A549 (cell line): ENCODE measurements around the gene TMEM140. TPM values are rescaled to one million over a fixed set of nuclear protein-coding genes. Genes with fewer than 3 reads are reported as not detected.

Source experiments
- ATAC-seq, 2 experiments: fragments of 200-7000 bp in 1 of 2; fragments of >200 bp in 1 of 2; cut with Nextera tagmentation in 1 of 2; cut with Tn5 transposase in 1 of 2; 3 replicates each; pipeline versions ENCODE4 v1.8.0 to v1.9.1; 2018 to 2020; ENCODE audit warnings: mild to moderate bottlenecking in 1 of 2, moderate library complexity in 1 of 2
- CTCF ChIA-PET: fragments of 300-600 bp; sonication (Branson Sonifier 250); formaldehyde crosslinking; extraction: SDS; loops from one replicate; lab custom pipeline; 2021; ENCODE audit warnings: antibody characterized with exemption, inconsistent platforms; lab: Yijun Ruan, JAX
- POLR2A ChIA-PET: fragments of 350-600 bp; formaldehyde crosslinking; extraction: SDS; loops from one replicate; lab custom pipeline; 2021; ENCODE audit warnings: antibody characterized with exemption, inconsistent platforms; lab: Yijun Ruan, JAX
- DNase-seq, 2 experiments: peaks; one replicate each; pipeline versions ENCODE4 v3.0.0 to v3.0.0-alpha.2; 2011 to 2016; ENCODE audit warnings: low read depth in 1 of 2, low spot score in 1 of 2
- FAIRE-seq: peaks from 2 replicates; lab custom pipeline; 2011; peaks lifted over from hg19 to GRCh38; lab: Jason Lieb, UNC
- H3K27ac ChIP-seq, 2 experiments: fragments of >200 bp; sonication (Bioruptor Twin); formaldehyde crosslinking; 3 replicates each; pipeline ENCODE4 v1.5.1; 2016 to 2017
- H3K4me1 ChIP-seq: fragments of >200 bp; sonication (Bioruptor Twin); formaldehyde crosslinking; 3 replicates; pipeline ENCODE4 v1.6.1; 2016
- H3K4me2 ChIP-seq: fragments of >200 bp; sonication (Bioruptor Twin); formaldehyde crosslinking; 3 replicates; pipeline ENCODE4 v1.6.1; 2016
- H3K4me3 ChIP-seq: fragments of >200 bp; sonication (Bioruptor Twin); formaldehyde crosslinking; 3 replicates; pipeline ENCODE4 v1.5.1; 2016
- H3K9me3 ChIP-seq: fragments of >200 bp; sonication (Bioruptor Twin); formaldehyde crosslinking; 3 replicates; pipeline ENCODE4 v1.6.1; 2016
- BHLHE40 ChIP-seq: IDR thresholded peaks from 2 replicates; pipeline ENCODE4 v1.6.1; 2012; ENCODE audit warnings: low read depth, low read length, inconsistent platforms
- EHF ChIP-seq: fragments of 250-450 bp; sonication (Bioruptor Pico); IDR thresholded peaks from 2 replicates; pipeline ENCODE4 v1.5.0; 2020; ENCODE audit warnings: mild to moderate bottlenecking
- ESRRA ChIP-seq: fragments of 150-350 bp; IDR thresholded peaks from 2 replicates; pipeline ENCODE4 v1.6.1; 2014; ENCODE audit warnings: mild to moderate bottlenecking, low read length, borderline replicate concordance
- FOSB ChIP-seq: fragments of 250-450 bp; sonication (Bioruptor Pico); IDR thresholded peaks from 2 replicates; pipeline ENCODE4 v1.5.0; 2020; ENCODE audit warnings: mild to moderate bottlenecking, moderate library complexity
- HDAC2 ChIP-seq: fragments of 200-600 bp; sonication (generic); IDR thresholded peaks from 2 replicates; pipeline ENCODE4 v1.6.1; 2016
- HOXB13 ChIP-seq: fragments of 250-450 bp; sonication (Bioruptor Pico); IDR thresholded peaks from 2 replicates; pipeline ENCODE4 v1.5.0; 2020; ENCODE audit warnings: low read depth, mild to moderate bottlenecking, moderate library complexity
- MAZ ChIP-seq: fragments of 150-350 bp; IDR thresholded peaks from 2 replicates; pipeline ENCODE4 v1.6.1; 2014; ENCODE audit warnings: antibody characterized with exemption, low read depth, low read length, borderline replicate concordance
- NR3C1 ChIP-seq: fragments of >200 bp; sonication (Bioruptor Twin); formaldehyde crosslinking; IDR thresholded peaks from 3 replicates; pipeline ENCODE4 v1.6.1; 2017
- PHF8 ChIP-seq: fragments of 200-600 bp; sonication (generic); IDR thresholded peaks from 2 replicates; pipeline ENCODE4 v1.6.1; 2016; ENCODE audit warnings: low read depth, mild to moderate bottlenecking, antibody characterized with exemption, moderate library complexity, borderline replicate concordance
- RAD21 ChIP-seq, 2 experiments: fragments of >200 bp in 1 of 2; sonication (Bioruptor Twin) in 1 of 2; formaldehyde crosslinking in 1 of 2; IDR thresholded peaks in 1 of 2; conservative IDR thresholded peaks in 1 of 2; 2 replicates in 1 of 2; 3 replicates in 1 of 2; pipeline ENCODE4 v1.6.1; 2012 to 2018; ENCODE audit warnings: inconsistent platforms in 1 of 2
- SMC3 ChIP-seq: fragments of >200 bp; sonication (Bioruptor Twin); formaldehyde crosslinking; IDR thresholded peaks from 3 replicates; pipeline ENCODE4 v1.6.1; 2018; ENCODE audit warnings: inconsistent platforms
- ZC3H11A ChIP-seq: fragments of 450-650 bp; IDR thresholded peaks from 2 replicates; pipeline ENCODE4 v1.6.1; 2014; ENCODE audit warnings: antibody characterized with exemption, mild to moderate bottlenecking
- ZFP36 ChIP-seq: fragments of 450-650 bp; IDR thresholded peaks from 2 replicates; pipeline ENCODE4 v1.6.1; 2014; ENCODE audit warnings: borderline replicate concordance; ENCODE audit not compliant: partially characterized antibody
- WGBS: methylation state at CpG from one replicate; pipeline ENCODE4 v1.1.6; 2017; ENCODE audit errors: missing lambda C conversion rate; 5-methylcytosine and 5-hydroxymethylcytosine counted together
- polyA plus RNA-seq, 4 experiments: library from polyadenylated mRNA; depleted of rRNA in 3 of 4; stranded (reverse); fragments of >200 nt; fragmentation: RNase III in 1 of 4; extraction: RNeasy Plus Mini Kit Qiagen cat#74134 plus additional on column Dnase treatment in 1 of 4; gene quantifications; 2 replicates in 3 of 4; 3 replicates in 1 of 4; pipeline ENCODE4 v1.2.3, GENCODE V29; 2011 to 2017
- TF ChIP-seq, protein P1 (sequence below): IDR thresholded peaks from 2 replicates; pipeline ENCODE4 v1.6.1; 2012; ENCODE audit warnings: low read depth, borderline replicate concordance
- TF ChIP-seq, protein P2 (sequence below): fragments of 250-450 bp; sonication (Bioruptor Pico); IDR thresholded peaks from 2 replicates; pipeline ENCODE4 v1.5.0; 2020; ENCODE audit warnings: low read depth, mild to moderate bottlenecking, moderate library complexity
- TF ChIP-seq, protein P3 (sequence below): fragments of 450-650 bp; IDR thresholded peaks from 2 replicates; pipeline ENCODE4 v1.6.1; 2014; ENCODE audit warnings: antibody characterized with exemption
- TF ChIP-seq, protein P4 (sequence below): fragments of >200 bp; sonication (Bioruptor Twin); formaldehyde crosslinking; IDR thresholded peaks from 2 replicates; pipeline ENCODE4 v1.6.1; 2016
- TF ChIP-seq, protein P5 (sequence below): fragments of 150-350 bp; IDR thresholded peaks from 2 replicates; pipeline ENCODE4 v1.6.1; 2014; ENCODE audit warnings: low read depth, mild to moderate bottlenecking, low read length

TMEM140 gene
- polyA plus RNA-seq, 2 of the 4 experiments (the other 2 are of a cell fraction) = 0.72 to 0.87 TPM

DNA sequence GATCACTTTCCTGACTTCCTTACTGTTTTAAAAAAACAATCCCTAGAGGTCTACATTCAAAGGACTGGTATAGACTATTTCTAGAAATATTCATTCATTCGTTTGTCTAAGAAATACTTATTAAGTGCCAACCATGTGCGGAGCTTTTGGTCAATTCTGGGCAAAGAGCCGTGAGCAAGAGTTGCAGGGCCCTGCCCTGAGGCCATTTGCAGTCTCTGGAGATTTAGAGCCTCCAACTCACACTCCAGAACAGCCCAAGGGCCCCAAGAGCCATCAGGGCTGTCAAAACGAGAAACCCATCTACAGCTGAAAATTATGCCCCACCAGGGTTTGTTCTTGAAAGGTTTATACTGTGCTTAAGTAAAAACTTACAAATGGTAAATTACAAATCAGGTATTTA lies 47.3 kb downstream of the TMEM140 start:
- POLR2A ChIA-PET = no interaction called here
- H3K4me1 ChIP-seq = no peaks in the 10 kb centered on the region
- CTCF ChIA-PET = interaction anchor here (1.2 to 1.7 kb wide), 2 partner anchors 10 to 16 kb away, joined by 4 to 7 read pairs; no protein-coding TSS in a partner anchor
- H3K27ac ChIP-seq = no peak overlapping the region
- FAIRE-seq (no peak), DNase-seq (no peak), ATAC-seq (no peak)
- no peak overlapping the region for H3K4me3 ChIP-seq
- WGBS = 85% methylated on average over 4 of the region's 4 CpGs
- H3K4me2 ChIP-seq = no peak overlapping the region
- TF ChIP-seq PHF8 (no peak), ZC3H11A (no peak), ZFP36 (no peak), SMC3 (no peak), ESRRA (no peak), MAZ (no peak), NR3C1 (no peak), RAD21 (conservative IDR thresholded peaks at IDR 0.05 in 1 of 2, IDR thresholded peaks at IDR 0.05 in 1 of 2) (no peak), FOSB (no peak), BHLHE40 (no peak), HDAC2 (no peak), HOXB13 (CRISPR knock-in tag) (no peak), EHF (CRISPR knock-in tag) (no peak)
- TF ChIP-seq, protein P1, sequence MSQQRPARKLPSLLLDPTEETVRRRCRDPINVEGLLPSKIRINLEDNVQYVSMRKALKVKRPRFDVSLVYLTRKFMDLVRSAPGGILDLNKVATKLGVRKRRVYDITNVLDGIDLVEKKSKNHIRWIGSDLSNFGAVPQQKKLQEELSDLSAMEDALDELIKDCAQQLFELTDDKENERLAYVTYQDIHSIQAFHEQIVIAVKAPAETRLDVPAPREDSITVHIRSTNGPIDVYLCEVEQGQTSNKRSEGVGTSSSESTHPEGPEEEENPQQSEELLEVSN = no peak
- TF ChIP-seq, protein P2, sequence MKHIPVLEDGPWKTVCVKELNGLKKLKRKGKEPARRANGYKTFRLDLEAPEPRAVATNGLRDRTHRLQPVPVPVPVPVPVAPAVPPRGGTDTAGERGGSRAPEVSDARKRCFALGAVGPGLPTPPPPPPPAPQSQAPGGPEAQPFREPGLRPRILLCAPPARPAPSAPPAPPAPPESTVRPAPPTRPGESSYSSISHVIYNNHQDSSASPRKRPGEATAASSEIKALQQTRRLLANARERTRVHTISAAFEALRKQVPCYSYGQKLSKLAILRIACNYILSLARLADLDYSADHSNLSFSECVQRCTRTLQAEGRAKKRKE = no peak
- TF ChIP-seq, protein P3, sequence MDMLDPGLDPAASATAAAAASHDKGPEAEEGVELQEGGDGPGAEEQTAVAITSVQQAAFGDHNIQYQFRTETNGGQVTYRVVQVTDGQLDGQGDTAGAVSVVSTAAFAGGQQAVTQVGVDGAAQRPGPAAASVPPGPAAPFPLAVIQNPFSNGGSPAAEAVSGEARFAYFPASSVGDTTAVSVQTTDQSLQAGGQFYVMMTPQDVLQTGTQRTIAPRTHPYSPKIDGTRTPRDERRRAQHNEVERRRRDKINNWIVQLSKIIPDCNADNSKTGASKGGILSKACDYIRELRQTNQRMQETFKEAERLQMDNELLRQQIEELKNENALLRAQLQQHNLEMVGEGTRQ = no peak
- TF ChIP-seq, protein P4, sequence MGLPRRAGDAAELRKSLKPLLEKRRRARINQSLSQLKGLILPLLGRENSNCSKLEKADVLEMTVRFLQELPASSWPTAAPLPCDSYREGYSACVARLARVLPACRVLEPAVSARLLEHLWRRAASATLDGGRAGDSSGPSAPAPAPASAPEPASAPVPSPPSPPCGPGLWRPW = no peak
- TF ChIP-seq, all 56 proteins: peak for 0
- no peaks in the 10 kb centered on the region for H3K9me3 ChIP-seq

DNA sequence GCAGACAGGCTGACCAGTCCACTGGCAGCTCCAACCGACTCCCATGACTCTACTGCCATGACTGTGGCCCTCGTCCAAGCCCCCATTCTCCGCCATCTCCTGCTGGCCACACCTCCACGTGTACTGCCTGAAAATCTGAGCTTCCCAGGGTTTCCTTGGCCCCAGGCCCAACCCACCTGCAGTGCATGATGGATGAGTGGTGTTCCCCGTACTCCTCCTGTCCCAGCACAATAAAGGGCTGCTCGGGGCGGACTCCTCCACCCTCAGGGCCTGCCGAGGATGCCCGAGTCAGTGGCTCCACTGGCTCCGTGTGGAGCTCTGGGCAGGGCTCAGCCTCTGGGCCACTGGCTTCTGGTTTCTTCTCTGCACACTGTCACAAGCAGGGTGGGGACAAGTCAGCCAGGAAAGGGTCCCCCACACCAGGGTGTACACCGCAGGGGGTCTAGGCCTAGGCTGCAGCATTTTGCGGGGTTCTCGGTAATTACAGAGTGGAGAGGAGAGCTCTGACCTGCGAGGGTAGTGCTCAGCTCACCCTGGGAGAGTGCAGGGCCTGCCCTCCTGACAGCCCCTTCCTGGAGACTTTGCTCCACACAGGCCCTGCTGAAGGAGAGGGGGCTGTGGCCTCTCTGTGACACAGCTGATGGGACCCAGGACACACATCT lies 48.2 kb downstream of the TMEM140 start:
- Histone ChIP-seq H3K9me3 (no peaks in the 10 kb centered on the region), H3K4me1 (no peaks in the 10 kb centered on the region), H3K4me3 (no peak overlapping the region), H3K4me2 (no peak overlapping the region), H3K27ac (no peak overlapping the region)
- no peak for TF ChIP-seq HDAC2
- ATAC-seq (no peak), FAIRE-seq (no peak), DNase-seq (no peak)
- POLR2A ChIA-PET = no interaction called here
- CTCF ChIA-PET = interaction anchor here (0.7 to 1.7 kb wide), 4 partner anchors 11 to 257 kb away, joined by 3 to 7 read pairs (median 6); partner anchors contain the start of gene CYREN
- WGBS = 80% methylated on average over 6 of the region's 14 CpGs

DNA sequence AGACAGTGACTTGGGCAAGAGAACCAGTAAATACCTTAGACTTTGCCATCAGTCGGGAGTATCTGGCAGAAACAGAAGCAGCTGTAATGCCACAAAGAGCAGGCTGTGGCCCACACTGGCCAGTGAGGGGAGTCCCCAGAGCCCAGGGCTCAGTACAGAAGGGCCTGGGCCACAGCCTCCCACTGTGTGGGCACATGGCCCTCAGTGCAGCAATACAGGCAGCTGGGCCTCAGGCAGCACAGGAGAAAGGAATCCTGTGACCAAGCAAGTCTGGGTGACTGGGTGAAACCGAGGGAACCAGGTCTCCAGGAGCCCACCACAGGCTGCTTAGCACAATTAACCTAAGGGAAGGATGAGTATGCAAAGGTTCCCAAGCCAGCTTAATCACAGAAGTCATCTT lies 49.5 kb downstream of the TMEM140 start:
- ATAC-seq (no peak; a peak in 1 of 6 replicates), DNase-seq (no peak), FAIRE-seq (no peak)
- H3K4me3 ChIP-seq = no peak overlapping the region
- H3K9me3 ChIP-seq = no peaks in the 10 kb centered on the region
- POLR2A ChIA-PET = interaction anchor here (1.2 kb wide), 1 partner anchor 15 kb away, joined by 3 read pairs; no protein-coding TSS in a partner anchor
- no peaks in the 10 kb centered on the region for H3K4me1 ChIP-seq
- CTCF ChIA-PET = interaction anchor here (1.2 kb wide), 1 partner anchor 12 kb away, joined by 3 read pairs; no protein-coding TSS in a partner anchor
- H3K4me2 ChIP-seq = no peak overlapping the region
- no peak overlapping the region for H3K27ac ChIP-seq
- TF ChIP-seq, protein P5, sequence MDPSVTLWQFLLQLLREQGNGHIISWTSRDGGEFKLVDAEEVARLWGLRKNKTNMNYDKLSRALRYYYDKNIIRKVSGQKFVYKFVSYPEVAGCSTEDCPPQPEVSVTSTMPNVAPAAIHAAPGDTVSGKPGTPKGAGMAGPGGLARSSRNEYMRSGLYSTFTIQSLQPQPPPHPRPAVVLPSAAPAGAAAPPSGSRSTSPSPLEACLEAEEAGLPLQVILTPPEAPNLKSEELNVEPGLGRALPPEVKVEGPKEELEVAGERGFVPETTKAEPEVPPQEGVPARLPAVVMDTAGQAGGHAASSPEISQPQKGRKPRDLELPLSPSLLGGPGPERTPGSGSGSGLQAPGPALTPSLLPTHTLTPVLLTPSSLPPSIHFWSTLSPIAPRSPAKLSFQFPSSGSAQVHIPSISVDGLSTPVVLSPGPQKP = no peak
- 58% methylated on average over 2 of the region's 2 CpGs for WGBS
